C4-2B (cell line): Measurements from ENCODE around the gene TSBP1.

ENCODE experiments used
- H3K27ac ChIP-seq: fragments of 450-650 bp; 2 replicates; pipeline ENCODE4 v1.5.1; 2017
- CTCF ChIP-seq: fragments of 450-650 bp; conservative IDR thresholded peaks from 2 replicates; pipeline ENCODE4 v1.5.1; 2017; ENCODE audit warnings: mild to moderate bottlenecking
- ZFX ChIP-seq: fragments of 450-650 bp; IDR thresholded peaks from 2 replicates; pipeline ENCODE4 v1.6.1; 2017

The TSBP1 gene

GRCh38 chr6:32340242-32340641, 31.5 kb downstream of the TSBP1 start:
- TF ChIP-seq CTCF, result no peak
- no peak overlapping the region for H3K27ac ChIP-seq

GRCh38 chr6:32337186-32337805, 34.4 kb downstream of the TSBP1 start:
- TF ChIP-seq CTCF (no peak), ZFX (no peak)
- no peak overlapping the region for H3K27ac ChIP-seq

GRCh38 chr6:32332433-32332832, 39.3 kb downstream of the TSBP1 start:
- TF ChIP-seq CTCF (no peak), ZFX (no peak)
- no peak overlapping the region for H3K27ac ChIP-seq

- H3K27ac ChIP-seq, result no peak overlapping the region
- no peak for TF ChIP-seq CTCF
- no peak for TF ChIP-seq ZFX
Observed at GRCh38 chr6:32329141-32329540, 42.6 kb downstream of the TSBP1 start.

- no peak overlapping the region for H3K27ac ChIP-seq
- TF ChIP-seq CTCF, result no peak
- TF ChIP-seq ZFX, result no peak
Observed at GRCh38 chr6:32327103-32327502, 44.6 kb downstream of the TSBP1 start.

GRCh38 chr6:32318501-32318900, 53.2 kb downstream of the TSBP1 start:
- no peak for TF ChIP-seq CTCF
- no peak for TF ChIP-seq ZFX
- H3K27ac ChIP-seq, result no peak overlapping the region

- no peak for TF ChIP-seq CTCF
- TF ChIP-seq ZFX, result no peak
- no peak overlapping the region for H3K27ac ChIP-seq
Observed at GRCh38 chr6:32317541-32317940, 54.2 kb downstream of the TSBP1 start.
